ENCODE results near the gene TSPOAP1. TPM values are rescaled to one million over a fixed set of nuclear protein-coding genes. Genes with fewer than 3 reads are reported as not detected.

The TSPOAP1 gene
- total and polyA plus RNA-seq, 2 of the 13 experiments (the other 11 are each of a cell fraction or from before 2014, with no cell fraction given): not detected

GRCh38 chr17:58364270-58364942, 35.8 kb upstream of the TSPOAP1 start (continued):
- TF ChIP-seq SKIL (CRISPR knock-in tag; IDR thresholded peaks at IDR 0.05; ENCODE audit: borderline replicate concordance): no peak
- no peak for TF ChIP-seq ELF3 (CRISPR knock-in tag; IDR thresholded peaks at IDR 0.05)
- no peak for TF ChIP-seq FOXO1 (CRISPR knock-in tag; IDR thresholded peaks at IDR 0.05)
- TF ChIP-seq, protein P1, sequence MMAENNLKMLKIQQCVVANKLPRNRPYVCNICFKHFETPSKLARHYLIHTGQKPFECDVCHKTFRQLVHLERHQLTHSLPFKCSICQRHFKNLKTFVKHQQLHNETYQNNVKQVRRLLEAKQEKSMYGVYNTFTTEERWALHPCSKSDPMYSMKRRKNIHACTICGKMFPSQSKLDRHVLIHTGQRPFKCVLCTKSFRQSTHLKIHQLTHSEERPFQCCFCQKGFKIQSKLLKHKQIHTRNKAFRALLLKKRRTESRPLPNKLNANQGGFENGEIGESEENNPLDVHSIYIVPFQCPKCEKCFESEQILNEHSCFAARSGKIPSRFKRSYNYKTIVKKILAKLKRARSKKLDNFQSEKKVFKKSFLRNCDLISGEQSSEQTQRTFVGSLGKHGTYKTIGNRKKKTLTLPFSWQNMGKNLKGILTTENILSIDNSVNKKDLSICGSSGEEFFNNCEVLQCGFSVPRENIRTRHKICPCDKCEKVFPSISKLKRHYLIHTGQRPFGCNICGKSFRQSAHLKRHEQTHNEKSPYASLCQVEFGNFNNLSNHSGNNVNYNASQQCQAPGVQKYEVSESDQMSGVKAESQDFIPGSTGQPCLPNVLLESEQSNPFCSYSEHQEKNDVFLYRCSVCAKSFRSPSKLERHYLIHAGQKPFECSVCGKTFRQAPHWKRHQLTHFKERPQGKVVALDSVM (CRISPR knock-in tag; IDR thresholded peaks at IDR 0.05): no peak; the same call in 1 of the 2 replicates
- TF ChIP-seq, protein P2, sequence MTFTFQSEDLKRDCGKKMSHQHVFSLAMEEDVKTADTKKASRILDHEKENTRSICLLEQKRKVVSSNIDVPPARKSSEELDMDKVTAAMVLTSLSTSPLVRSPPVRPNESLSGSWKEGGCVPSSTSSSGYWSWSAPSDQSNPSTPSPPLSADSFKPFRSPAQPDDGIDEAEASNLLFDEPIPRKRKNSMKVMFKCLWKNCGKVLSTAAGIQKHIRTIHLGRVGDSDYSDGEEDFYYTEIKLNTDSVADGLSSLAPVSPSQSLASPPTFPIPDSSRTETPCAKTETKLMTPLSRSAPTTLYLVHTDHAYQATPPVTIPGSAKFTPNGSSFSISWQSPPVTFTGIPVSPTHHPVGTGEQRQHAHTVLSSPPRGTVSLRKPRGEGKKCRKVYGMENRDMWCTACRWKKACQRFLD (CRISPR knock-in tag; IDR thresholded peaks at IDR 0.05; ENCODE audit: borderline replicate concordance): no peak
- TF ChIP-seq ZFX (CRISPR knock-in tag; IDR thresholded peaks at IDR 0.05; ENCODE audit: low read depth): peak; percentile 86
- TF ChIP-seq CENPT (CRISPR knock-in tag; IDR thresholded peaks at IDR 0.05; ENCODE audit: low read depth): no peak
- TF ChIP-seq, protein P3, sequence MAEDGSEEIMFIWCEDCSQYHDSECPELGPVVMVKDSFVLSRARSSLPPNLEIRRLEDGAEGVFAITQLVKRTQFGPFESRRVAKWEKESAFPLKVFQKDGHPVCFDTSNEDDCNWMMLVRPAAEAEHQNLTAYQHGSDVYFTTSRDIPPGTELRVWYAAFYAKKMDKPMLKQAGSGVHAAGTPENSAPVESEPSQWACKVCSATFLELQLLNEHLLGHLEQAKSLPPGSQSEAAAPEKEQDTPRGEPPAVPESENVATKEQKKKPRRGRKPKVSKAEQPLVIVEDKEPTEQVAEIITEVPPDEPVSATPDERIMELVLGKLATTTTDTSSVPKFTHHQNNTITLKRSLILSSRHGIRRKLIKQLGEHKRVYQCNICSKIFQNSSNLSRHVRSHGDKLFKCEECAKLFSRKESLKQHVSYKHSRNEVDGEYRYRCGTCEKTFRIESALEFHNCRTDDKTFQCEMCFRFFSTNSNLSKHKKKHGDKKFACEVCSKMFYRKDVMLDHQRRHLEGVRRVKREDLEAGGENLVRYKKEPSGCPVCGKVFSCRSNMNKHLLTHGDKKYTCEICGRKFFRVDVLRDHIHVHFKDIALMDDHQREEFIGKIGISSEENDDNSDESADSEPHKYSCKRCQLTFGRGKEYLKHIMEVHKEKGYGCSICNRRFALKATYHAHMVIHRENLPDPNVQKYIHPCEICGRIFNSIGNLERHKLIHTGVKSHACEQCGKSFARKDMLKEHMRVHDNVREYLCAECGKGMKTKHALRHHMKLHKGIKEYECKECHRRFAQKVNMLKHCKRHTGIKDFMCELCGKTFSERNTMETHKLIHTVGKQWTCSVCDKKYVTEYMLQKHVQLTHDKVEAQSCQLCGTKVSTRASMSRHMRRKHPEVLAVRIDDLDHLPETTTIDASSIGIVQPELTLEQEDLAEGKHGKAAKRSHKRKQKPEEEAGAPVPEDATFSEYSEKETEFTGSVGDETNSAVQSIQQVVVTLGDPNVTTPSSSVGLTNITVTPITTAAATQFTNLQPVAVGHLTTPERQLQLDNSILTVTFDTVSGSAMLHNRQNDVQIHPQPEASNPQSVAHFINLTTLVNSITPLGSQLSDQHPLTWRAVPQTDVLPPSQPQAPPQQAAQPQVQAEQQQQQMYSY (CRISPR knock-in tag; IDR thresholded peaks at IDR 0.05): no peak
- TF ChIP-seq, protein P4, sequence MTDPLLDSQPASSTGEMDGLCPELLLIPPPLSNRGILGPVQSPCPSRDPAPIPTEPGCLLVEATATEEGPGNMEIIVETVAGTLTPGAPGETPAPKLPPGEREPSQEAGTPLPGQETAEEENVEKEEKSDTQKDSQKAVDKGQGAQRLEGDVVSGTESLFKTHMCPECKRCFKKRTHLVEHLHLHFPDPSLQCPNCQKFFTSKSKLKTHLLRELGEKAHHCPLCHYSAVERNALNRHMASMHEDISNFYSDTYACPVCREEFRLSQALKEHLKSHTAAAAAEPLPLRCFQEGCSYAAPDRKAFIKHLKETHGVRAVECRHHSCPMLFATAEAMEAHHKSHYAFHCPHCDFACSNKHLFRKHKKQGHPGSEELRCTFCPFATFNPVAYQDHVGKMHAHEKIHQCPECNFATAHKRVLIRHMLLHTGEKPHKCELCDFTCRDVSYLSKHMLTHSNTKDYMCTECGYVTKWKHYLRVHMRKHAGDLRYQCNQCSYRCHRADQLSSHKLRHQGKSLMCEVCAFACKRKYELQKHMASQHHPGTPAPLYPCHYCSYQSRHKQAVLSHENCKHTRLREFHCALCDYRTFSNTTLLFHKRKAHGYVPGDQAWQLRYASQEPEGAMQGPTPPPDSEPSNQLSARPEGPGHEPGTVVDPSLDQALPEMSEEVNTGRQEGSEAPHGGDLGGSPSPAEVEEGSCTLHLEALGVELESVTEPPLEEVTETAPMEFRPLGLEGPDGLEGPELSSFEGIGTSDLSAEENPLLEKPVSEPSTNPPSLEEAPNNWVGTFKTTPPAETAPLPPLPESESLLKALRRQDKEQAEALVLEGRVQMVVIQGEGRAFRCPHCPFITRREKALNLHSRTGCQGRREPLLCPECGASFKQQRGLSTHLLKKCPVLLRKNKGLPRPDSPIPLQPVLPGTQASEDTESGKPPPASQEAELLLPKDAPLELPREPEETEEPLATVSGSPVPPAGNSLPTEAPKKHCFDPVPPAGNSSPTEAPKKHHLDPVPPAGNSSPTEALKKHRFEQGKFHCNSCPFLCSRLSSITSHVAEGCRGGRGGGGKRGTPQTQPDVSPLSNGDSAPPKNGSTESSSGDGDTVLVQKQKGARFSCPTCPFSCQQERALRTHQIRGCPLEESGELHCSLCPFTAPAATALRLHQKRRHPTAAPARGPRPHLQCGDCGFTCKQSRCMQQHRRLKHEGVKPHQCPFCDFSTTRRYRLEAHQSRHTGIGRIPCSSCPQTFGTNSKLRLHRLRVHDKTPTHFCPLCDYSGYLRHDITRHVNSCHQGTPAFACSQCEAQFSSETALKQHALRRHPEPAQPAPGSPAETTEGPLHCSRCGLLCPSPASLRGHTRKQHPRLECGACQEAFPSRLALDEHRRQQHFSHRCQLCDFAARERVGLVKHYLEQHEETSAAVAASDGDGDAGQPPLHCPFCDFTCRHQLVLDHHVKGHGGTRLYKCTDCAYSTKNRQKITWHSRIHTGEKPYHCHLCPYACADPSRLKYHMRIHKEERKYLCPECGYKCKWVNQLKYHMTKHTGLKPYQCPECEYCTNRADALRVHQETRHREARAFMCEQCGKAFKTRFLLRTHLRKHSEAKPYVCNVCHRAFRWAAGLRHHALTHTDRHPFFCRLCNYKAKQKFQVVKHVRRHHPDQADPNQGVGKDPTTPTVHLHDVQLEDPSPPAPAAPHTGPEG (CRISPR knock-in tag; IDR thresholded peaks at IDR 0.05): no peak
- TF ChIP-seq, protein P5, sequence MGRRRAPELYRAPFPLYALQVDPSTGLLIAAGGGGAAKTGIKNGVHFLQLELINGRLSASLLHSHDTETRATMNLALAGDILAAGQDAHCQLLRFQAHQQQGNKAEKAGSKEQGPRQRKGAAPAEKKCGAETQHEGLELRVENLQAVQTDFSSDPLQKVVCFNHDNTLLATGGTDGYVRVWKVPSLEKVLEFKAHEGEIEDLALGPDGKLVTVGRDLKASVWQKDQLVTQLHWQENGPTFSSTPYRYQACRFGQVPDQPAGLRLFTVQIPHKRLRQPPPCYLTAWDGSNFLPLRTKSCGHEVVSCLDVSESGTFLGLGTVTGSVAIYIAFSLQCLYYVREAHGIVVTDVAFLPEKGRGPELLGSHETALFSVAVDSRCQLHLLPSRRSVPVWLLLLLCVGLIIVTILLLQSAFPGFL (CRISPR knock-in tag; IDR thresholded peaks at IDR 0.05): no peak
- peak; percentile 31; the same call in 1 of the 2 replicates for TF ChIP-seq SIX1 (CRISPR knock-in tag; IDR thresholded peaks at IDR 0.05; ENCODE audit: borderline replicate concordance)

All from HepG2 (cell line).